GM06990 (cell line): ENCODE measurements around the gene ERCC4.
"Not testable (repeated sequence)": the region's sequence is repeated elsewhere in the genome, so short reads cannot be mapped to it uniquely, and the experiment has no call there.

Experiments
- DNase-seq: peaks from one replicate; pipeline ENCODE4 v3.0.0-alpha.2; 2011; ENCODE audit not compliant: insufficient read length; ENCODE audit errors: extremely low read depth
- H3K27me3 ChIP-seq: replicated peaks from 2 replicates; pipeline ENCODE4 v1.6.0; 2011; ENCODE audit warnings: low read length; ENCODE audit not compliant: control insufficient read depth, insufficient read depth
- H3K36me3 ChIP-seq: 2 replicates; pipeline ENCODE4 v1.5.1; 2011; ENCODE audit warnings: low read length; ENCODE audit not compliant: control insufficient read depth, insufficient read depth
- H3K4me3 ChIP-seq: replicated peaks from 2 replicates; pipeline ENCODE4 v1.5.1; 2011; ENCODE audit warnings: low read depth, mild to moderate bottlenecking, control low read depth, low read length
- TF ChIP-seq, protein P1 (sequence below): IDR thresholded peaks from 2 replicates; pipeline ENCODE4 v1.5.1; 2011; ENCODE audit warnings: low read length, control low read depth, mild to moderate bottlenecking, inconsistent platforms; ENCODE audit not compliant: insufficient read depth, poor library complexity, severe bottlenecking

Gene ERCC4

DNA sequence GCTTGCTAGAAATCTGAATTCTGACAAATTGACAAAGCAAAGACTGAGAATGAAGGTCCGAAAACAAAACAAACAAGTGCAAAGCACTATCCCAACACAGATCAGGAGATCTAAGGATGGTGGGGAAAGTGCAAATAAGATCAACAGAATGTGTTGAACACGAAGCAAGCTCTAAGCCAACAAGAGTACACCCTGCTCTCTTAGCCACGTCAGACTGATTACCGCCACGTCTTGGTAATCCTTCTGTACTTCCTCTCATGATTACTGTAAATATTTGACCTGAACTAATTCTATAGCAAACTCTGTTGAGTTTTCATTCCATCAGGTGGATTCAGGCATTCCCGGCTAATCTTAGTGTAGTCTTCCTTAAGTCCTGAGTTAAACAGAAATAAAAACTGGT lies 34.3 kb upstream of the ERCC4 start:
- Histone ChIP-seq H3K27me3 (no peaks in the 10 kb centered on the region), H3K36me3 (no peaks in the 10 kb centered on the region), H3K4me3 (no peak overlapping the region)
- DNase-seq: no peak
- TF ChIP-seq, protein P1, sequence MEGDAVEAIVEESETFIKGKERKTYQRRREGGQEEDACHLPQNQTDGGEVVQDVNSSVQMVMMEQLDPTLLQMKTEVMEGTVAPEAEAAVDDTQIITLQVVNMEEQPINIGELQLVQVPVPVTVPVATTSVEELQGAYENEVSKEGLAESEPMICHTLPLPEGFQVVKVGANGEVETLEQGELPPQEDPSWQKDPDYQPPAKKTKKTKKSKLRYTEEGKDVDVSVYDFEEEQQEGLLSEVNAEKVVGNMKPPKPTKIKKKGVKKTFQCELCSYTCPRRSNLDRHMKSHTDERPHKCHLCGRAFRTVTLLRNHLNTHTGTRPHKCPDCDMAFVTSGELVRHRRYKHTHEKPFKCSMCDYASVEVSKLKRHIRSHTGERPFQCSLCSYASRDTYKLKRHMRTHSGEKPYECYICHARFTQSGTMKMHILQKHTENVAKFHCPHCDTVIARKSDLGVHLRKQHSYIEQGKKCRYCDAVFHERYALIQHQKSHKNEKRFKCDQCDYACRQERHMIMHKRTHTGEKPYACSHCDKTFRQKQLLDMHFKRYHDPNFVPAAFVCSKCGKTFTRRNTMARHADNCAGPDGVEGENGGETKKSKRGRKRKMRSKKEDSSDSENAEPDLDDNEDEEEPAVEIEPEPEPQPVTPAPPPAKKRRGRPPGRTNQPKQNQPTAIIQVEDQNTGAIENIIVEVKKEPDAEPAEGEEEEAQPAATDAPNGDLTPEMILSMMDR: no peak

DNA sequence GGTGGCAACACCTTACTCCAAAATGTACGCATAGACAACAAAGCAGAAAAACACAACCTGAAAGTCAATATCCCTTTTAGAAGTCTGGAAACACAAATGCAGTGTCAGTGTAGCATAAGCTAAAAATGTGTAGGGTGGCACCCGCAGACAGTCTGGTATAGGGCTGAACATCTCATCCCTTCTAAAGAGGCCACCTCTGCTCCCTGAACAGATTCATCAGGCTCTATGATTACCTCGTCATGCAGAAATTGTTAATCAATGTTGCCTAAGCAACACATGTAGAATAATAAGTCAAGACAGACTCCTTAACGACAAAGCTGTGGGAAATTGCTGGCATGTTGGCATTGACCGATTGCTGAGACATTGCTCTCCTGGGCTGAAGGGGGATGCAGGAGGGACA lies 33.3 kb upstream of the ERCC4 start:
- H3K27me3 ChIP-seq: no peaks in the 10 kb centered on the region
- no peak overlapping the region for H3K4me3 ChIP-seq
- TF ChIP-seq, protein P1: no peak
- DNase-seq: no peak
- H3K36me3 ChIP-seq: no peaks in the 10 kb centered on the region

DNA sequence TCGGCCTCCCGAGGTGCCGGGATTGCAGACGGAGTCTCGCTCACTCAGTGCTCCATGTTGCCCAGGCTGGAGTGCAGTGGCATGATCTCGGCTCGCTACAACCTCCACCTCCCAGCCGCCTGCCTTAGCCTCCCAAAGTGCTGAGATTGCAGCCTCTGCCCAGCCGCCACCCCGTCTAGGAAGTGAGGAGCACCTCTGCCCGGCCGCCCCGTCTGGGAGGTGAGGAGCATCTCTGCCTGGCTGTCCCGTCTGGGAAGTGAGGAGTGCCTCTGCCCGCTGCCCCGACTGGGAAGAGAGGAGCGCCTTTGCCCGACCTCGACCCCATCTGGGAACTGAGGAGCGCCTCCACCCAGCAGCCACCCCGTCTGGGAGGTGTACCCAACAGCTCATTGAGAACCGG lies 30.6 kb upstream of the ERCC4 start:
- H3K36me3 ChIP-seq, H3K27me3 ChIP-seq, DNase-seq, H3K4me3 ChIP-seq: not testable (repeated sequence)

DNA sequence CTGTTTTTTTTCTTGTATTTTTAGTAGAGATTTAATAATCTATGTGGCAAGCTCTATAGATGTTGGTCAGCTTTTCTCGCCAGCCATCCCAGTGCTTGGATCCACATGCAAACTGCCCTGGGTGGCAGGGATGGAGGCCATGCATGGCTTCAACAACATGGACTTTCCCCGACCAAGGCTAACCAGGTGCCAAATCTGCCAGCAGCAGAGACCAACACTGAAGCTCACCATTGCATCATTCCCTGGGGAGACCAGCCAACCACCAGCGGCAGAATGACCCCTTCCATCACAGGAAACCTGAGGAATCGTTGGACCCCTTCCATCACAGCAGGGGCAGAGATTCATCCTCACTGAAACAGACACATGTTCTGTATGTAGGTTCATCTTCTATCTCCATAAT lies 27.7 kb upstream of the ERCC4 start:
- H3K4me3 ChIP-seq: no peak overlapping the region
- no peaks in the 10 kb centered on the region; the same call in 1 of the 2 replicates for H3K27me3 ChIP-seq
- DNase-seq: no peak
- TF ChIP-seq, protein P1: no peak
- H3K36me3 ChIP-seq: no peaks in the 10 kb centered on the region

DNA sequence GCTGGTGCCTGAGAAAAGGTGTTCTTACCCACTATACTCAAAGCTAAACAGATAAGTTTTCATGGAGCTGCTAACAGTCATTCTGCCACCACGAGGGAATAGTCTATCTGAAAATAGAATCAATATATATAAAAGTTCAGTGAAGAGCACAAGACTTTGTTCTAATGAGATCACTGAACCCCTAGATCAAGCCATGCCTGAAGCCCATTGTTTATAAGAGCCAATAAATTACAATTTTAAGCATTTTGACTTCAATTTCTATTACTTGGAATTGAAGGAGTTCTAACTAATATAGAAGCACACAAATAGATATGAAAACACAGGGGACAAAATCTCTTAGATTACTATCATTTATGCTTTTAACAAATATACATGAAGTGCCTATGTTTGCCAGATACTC lies 24.4 kb upstream of the ERCC4 start:
- no peaks in the 10 kb centered on the region for H3K36me3 ChIP-seq
- no peaks in the 10 kb centered on the region; the same call in 1 of the 2 replicates for H3K27me3 ChIP-seq
- DNase-seq: no peak

DNA sequence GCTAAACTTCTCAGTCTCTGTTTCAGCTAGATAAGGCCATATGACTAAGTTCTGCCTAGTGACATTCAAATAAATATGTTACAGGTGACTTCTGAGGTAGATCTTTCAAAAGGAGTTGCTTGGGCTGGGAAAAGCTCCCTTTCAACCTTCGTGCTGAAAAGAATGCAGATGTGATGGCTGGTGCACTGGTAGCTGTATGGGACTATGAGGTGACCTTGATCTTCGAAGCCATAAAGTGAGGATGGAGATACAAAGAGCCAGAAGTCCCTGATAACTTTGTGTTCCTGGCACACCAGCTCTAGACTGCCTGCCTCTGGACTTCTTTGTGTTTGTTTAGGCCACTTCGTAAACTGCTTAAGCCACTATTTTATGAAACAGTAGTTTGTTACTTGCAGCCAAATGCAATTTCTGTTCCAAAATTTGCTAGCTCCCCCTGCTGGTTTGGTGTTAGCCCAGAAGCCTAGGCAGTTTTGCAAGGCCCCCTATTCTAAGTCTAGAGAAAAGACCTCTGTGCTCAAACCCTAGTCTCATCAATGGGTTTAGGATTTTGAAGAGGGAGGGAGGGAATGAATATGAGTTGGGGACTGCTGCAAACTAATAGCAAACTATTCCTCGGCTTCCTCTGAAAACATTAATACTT lies 23.3 kb upstream of the ERCC4 start:
- TF ChIP-seq, protein P1: peak; percentile 51
- DNase-seq: no peak

More for the DNA sequence above, 24.4 kb upstream of the ERCC4 start:
- no peak overlapping the region for H3K4me3 ChIP-seq
- TF ChIP-seq, protein P1: no peak

More for the DNA sequence above, 23.3 kb upstream of the ERCC4 start:
- Histone ChIP-seq H3K4me3 (no peak overlapping the region), H3K27me3 (no peaks in the 10 kb centered on the region; the same call in 1 of the 2 replicates), H3K36me3 (no peaks in the 10 kb centered on the region)
